ENCODE results near the gene PCDHA5.
A peak's percentile ranks its signal among the peaks of the same experiment; 100 is the strongest.

The PCDHA5 gene

GRCh38 chr5:140821375-140822280 lies at the start of gene PCDHA5:
PCDHA5 (plus strand) TSS chr5:140821613.
- TF ChIP-seq CEBPB (IDR thresholded peaks at IDR 0.05) (no peak), RAD21 (IDR thresholded peaks at IDR 0.05; ENCODE audit: low read depth) (peak; percentile 9; the same call in 1 of the 2 replicates), USF1 (IDR thresholded peaks at IDR 0.05) (no peak)

- TF ChIP-seq FOXM1 (IDR thresholded peaks at IDR 0.05; ENCODE audit: borderline replicate concordance, low read depth) (no peak), TAF1 (IDR thresholded peaks at IDR 0.05; ENCODE audit: low read depth) (no peak), TEAD4 (IDR thresholded peaks at IDR 0.05) (no peak), REST (IDR thresholded peaks at IDR 0.05; ENCODE audit: low read depth) (no peak), EGR1 (IDR thresholded peaks at IDR 0.05) (no peak), NFIC (IDR thresholded peaks at IDR 0.05) (no peak), RAD21 (IDR thresholded peaks at IDR 0.05; ENCODE audit: low read depth) (no peak), USF1 (IDR thresholded peaks at IDR 0.05) (no peak), ZBTB7A (IDR thresholded peaks at IDR 0.05; ENCODE audit: low read depth) (no peak), CREB1 (IDR thresholded peaks at IDR 0.05; ENCODE audit: low read depth) (no peak)
Measured at GRCh38 chr5:140780512-140780911, 40.9 kb upstream of the PCDHA5 start.

GRCh38 chr5:140785905-140786686 lies 35.3 kb upstream of the PCDHA5 start, which contains the start of gene PCDHA1:
PCDHA1 (plus strand) TSS chr5:140786140.
- TF ChIP-seq TEAD4 (IDR thresholded peaks at IDR 0.05) (no peak), EP300 (IDR thresholded peaks at IDR 0.05; ENCODE audit: borderline replicate concordance) (no peak), TCF12 (IDR thresholded peaks at IDR 0.05; ENCODE audit: low read depth) (no peak), NFIC (IDR thresholded peaks at IDR 0.05) (no peak), CREB1 (IDR thresholded peaks at IDR 0.05; ENCODE audit: low read depth) (no peak), REST (IDR thresholded peaks at IDR 0.05; ENCODE audit: low read depth) (no peak), YY1 (IDR thresholded peaks at IDR 0.05; ENCODE audit: low read depth) (no peak), CEBPB (IDR thresholded peaks at IDR 0.05) (no peak)

- TF ChIP-seq MAX (IDR thresholded peaks at IDR 0.05) (no peak), YY1 (IDR thresholded peaks at IDR 0.05; ENCODE audit: low read depth) (no peak), NFIC (IDR thresholded peaks at IDR 0.05) (no peak), REST (IDR thresholded peaks at IDR 0.05; ENCODE audit: low read depth) (no peak), RAD21 (IDR thresholded peaks at IDR 0.05; ENCODE audit: low read depth) (no peak), CEBPB (IDR thresholded peaks at IDR 0.05) (no peak), TAF1 (IDR thresholded peaks at IDR 0.05; ENCODE audit: low read depth) (no peak)
Measured at GRCh38 chr5:140791089-140791488, 30.3 kb upstream of the PCDHA5 start.
